NCI-H1105 treated with DMSO at 0.1 percent for 48 hours (cell line): ENCODE data around the gene ATP9B.
A peak's percentile ranks its signal among the peaks of the same experiment; 100 is the strongest.

Source experiments
- DNase-seq: peaks from one replicate; lab custom pipeline; 2025; lab: John Stamatoyannopoulos, UW

Gene ATP9B

DNA sequence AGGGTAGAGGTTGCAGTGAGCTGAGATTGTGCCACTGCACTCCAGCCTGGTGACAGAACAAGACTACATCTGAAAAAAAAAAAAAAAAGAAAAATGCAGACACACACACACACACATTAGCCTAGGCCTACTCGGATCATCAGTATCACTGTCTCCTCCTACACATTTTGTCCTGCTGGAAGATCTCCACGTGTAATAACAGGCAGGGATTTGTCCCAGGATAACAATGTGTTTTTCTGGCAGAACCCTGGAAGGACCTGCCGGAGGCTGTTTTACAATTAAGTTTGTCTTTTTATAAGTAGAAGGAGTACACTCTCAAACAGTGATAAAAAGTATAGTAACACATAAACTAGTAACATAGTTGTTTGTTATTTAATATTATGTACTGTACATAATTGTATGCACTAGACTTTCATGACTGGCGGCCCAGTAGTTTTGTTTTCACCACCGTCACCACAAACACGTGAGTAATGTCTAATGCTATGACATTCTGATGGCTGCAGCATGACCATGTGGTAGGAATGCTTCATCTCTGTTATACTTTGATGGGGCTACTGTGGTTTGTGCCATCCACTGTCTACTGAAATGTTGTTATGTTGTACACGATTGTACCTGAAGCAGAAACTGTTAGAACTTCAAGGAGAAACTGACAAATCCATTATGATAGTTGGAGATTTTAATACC is 130.6 kb downstream of the ATP9B start:
- DNase-seq, result no peak

DNA sequence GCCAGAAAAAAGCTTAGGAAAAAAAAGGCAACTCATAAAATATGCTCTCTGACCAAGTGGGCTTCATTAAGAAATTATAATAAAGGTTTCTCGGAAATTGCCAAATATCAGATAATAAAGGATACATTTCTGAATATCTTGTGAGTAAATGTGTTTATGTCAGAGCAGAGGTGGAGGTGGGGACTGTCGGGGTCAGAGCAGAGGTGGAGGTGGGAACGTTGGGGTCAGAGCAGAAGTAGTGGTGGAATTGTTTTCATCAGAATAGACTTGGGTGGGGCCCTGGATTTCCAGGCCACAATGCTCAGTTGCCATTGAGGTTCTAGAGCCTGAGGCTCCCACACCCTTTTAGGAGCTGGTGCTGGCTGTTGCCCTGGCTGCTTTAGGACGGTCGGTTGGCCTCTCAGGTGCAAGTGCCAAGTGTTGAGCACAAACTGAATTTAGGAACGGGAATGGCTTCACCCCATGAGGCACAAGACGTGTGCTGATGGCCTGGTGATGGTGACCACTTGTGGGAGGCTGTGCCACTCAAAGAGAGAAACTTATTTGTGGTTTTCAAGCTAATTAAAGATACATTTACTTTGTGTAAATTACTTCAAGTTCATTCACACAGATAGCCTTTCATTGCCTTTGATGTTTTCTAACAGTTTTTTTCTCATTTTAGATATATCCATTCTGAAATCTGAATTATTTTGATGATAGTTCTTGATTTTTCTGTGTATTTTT is 131.5 kb downstream of the ATP9B start:
- no peak for DNase-seq

DNA sequence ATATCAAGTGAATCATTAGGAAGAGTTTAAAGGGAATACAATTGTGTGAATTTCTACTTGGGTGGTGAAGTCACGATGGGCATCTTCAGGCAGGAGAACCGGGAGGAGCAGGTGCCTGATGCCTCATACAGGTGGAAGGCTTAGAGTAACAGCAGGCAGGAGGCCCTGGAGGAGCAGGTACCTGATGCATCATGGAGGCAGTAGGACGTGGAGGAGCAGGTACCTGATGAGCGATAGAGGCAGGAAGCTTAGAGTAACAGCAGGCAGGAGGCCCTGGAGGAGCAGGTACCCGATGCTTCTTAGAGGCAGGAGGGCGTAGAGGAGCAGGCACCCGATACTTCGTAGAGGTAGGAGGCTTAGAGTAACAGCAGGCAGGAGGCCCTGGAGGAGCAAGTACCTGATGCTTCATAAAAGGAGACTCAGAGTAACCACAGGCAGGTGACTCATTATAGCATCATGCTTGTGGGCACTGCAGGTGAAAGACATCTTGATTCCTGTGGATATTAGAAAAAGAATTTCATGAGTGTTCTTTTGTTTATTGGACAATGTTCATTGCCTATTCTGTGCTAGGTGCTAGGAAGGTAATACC is 133.9 kb downstream of the ATP9B start:
- DNase-seq, result no peak

DNA sequence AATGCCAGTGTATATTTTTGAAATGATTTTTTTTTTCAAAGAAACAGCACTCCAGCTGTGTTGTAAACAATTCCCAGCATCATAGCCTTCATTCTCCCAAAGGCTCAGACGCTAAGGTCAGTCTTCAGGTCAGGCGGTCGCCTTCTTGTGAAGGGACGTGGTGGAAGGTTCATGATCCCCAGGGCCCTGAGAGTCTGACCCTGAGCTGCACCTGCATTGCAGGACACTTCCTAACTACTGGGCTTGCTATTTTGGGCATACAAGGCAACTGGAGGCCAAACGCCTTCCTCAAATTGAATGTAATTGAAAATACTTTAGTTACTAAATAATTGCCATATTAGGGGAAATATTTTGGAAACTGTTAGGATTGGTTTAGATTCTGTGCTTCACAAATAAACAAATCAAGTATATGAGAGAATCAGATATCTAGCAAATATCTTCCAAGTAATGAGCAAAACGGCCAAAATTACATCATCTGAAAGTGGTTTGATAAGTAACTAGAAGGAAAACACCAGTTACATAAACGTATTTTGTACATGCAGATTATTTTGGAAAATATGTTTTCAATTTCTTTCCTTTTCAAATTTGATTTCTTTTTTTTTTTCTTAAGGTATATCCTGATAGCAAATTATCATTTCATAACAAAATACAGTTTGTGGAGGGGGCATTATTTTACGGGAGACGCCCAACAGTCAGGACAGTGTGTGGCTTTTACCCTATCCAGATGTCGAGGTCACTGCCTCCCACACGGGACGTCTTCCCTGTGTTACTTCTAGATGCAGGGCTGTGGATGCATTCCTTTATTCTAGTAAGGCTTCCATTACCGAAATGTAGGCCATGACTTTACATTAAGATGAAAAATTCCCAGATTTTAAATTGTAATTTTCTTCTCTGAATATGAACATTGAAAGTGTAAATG is 136.0 kb downstream of the ATP9B start:
- DNase-seq, result no peak

DNA sequence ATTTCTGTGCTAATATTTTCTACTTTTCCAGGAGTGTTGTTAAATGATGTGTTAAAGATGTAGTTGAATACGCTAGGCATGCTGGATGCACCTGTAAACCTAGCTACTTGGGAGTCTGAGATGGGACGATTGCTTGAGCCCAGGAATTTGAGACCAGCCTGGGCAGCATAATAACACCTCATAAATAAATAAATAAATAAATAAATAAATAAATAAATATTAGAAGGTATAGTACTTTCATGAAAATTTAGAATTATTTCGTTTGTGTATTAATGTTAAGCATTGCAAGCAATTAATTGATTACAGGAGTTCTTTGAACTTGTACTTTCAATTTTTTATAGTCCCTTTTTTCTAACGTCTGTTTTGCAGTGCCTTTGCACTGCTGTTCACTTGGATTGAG is 137.2 kb downstream of the ATP9B start:
- no peak for DNase-seq

DNA sequence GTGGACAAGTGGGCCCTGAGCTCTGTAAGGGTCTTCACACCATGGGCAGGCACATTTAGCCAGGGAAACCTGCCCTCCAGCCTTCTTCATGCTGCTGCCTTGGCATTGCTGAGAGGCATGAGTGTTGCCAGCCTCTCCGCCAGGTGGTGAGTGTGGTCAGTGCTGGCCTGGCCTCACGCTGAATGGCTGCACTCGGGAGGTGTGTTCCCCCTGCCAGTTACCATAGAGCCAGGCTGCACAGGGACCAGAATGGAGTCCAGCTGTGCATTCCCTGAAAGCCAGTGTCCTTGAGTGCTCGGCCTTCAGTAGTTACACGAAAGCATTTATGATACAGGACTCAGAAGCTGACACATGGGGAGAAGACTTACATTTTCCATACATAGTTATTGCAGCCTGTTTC is 139.7 kb downstream of the ATP9B start:
- no peak for DNase-seq

DNA sequence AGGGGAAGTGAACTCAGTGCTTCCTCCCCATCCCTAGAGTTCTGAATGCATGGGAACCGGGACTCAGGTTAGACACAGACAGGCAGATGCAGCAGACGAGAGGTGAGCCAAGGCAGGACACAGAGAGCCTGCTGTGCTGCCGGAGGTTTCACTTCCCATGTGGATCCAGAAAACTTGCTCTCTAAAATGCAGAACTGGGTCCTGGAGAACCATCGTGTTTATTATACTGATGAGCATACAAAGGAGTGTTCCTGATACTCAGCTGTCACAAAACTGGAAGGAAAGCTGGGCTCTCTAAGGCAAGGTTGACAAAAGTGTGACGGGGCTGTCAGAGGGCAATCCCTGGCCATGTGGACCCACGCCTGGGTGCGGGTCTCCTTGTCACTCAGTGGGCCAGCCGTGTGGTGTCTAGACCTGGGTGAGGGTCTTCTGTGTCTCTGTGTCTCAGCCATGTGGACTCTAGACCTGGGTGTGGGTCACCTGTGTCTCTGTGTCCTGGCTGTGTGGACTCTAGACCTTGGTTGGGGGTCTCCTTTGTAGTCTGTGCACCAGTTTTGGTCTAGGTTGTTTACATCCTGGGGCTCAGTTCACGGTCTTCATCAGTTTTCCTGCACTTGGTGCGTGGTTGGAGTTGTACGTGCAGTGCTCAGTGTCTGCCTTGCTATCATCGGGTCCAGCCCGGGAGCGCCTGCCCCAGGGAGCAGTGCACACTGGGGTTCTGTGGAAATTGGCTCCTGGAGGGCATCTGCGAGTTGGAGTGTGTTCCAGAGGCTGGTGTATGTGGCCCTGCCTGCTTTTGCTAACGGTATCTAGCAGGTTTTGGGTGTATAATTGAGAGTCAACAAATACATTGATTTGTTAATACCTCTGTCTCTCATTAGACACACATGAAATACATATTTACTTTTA is 141.1 kb downstream of the ATP9B start:
- DNase-seq, result no peak

DNA sequence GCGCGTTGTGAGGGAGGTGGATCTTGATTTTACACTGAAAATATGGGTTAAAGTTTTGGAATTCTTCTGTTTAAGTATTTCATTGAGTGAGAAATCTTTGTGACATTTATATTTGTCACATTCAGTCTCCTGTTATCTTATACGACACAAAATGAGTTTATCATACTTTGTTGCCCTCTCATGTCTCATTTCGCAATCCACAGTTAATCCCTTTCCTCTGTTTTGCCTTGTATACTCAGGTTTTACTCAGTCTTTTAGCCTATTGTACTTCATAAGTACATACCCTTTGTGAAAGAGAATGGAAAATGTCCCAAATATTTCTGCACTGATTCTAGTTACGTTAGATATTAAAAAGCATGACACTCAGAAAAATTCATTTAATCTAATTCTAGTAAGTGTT is 142.7 kb downstream of the ATP9B start:
- no peak for DNase-seq

DNA sequence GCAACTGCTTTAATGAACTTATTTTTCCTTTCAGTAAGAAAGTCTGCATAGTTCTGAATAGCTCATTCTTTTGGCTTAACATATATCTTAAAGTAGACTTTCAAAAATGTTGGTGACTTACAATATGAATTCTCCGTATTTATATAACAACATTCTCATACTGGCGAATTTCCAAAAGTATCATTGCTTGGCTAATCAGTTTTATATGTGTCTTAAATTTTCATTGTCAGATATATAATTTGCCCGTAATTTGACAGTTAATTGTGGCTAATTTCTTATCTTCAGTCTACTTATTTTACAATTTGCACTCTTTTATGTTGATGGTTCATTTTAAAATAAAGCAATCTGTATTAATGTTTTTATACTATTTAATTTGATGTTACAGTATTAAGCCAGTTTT is 144.9 kb downstream of the ATP9B start:
- DNase-seq, result no peak

DNA sequence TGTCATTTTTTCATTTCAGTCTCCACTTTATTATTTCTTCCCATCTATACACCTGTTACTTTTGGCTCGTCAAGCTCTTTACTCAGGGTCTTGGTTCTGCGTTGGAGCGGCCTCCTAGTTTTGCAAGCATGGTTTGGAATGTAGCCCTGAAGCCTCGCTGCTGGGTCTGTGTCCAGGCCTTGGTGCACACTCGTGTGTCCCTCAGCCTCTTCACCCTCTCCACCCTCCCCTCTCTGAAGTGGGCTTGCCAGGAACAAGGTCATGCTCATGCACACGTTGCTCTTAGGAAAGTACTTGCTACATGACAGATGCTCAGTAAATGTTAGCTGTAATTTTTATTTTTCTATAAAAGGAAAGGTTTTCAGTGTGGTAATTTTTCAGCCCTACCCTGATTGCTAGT is 147.0 kb downstream of the ATP9B start:
- DNase-seq, result no peak

DNA sequence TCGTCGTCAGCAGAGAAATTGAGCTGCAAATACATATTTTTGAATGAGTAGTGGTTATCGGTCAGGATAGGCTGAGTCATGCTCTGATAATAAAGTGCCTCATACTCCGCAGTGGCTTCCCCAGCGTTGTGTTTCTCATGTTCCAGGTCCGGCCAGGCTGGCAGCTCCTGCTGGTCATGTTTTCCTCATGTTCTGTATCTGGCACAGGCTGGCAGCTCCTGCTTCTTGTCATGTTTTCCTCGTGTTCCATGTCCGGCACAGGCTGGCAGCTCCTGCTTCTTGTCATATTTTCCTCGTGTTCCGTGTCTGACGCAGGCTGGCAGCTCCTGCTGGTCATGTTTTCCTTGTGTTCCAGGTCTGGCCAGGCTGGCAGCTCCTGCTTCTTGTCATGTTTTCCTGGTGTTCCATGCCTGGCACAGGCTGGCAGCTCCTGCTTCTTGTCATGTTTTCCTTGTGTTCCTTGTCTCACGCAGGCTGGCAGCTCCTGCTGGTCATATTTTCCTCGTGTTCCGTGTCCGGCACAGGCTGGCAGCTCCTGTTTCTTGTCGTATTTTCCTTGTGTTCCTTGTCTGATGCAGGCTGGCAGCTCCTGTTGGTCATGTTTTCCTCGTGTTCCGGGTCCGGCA is 148.9 kb downstream of the ATP9B start:
- no peak for DNase-seq

DNA sequence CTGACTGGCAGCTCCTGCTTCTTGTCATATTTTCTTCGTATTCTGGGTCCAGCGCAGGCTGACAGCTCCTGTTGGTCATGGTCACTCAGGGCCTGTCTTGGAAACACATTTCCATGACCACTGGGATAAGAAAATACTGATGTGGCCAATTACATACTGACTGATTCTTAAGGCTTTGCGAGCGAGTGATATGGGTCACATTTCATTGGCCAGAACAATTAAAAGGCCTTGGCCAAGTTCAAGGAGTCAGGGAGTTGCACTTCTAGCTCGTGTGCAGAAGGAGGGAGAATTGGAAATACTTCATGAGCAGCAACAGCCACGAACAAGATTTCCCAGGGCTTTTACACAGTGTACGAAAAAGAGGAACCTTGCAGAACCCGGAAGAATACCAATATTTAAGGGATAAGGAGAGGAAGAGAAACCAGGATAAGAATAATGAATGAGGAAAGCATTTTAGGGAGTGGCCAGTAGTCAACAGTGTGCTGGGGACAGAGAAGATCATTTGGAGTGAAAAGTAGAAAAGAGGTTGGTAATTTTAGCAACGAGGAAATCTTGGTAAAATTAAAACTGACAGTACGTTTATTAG is 149.5 kb downstream of the ATP9B start:
- no peak for DNase-seq

DNA sequence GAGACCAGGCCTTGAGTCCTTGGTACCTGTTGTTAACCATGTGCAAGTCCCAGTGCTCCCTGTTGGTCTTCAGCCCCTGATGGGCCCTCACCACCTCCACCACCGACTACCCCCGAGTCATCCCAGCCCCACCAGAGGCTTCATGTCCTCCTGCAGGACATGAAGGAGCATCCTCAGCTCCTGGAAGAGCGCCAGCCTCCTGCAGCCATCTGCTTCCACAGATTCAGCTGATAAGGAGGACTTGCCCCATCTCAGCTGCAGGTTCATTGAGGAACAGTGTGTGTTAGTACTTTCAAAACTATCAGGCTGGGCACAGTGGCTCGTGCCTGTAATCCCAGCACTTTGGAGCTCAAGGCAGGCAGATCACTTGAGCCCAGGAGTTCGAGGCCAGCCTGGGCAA is 151.9 kb downstream of the ATP9B start:
- DNase-seq, result no peak

DNA sequence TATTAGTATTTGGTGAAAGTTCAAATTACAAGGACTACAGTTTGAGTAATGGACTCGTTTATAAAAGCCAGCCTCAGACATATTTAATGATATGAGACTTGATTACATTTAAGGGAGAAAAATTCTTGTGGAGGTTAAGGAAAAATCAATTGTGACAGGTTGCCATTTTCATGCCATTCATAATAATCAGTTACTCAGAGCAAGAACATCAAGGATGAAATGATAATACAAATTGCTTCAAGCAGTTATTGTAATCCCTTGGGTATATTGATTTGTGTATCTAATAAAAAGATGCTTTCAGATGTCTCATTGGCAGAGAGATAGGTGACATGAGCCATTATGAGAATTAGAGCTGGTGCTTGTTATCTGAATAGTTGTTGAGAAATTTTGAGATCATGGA is 153.6 kb downstream of the ATP9B start:
- DNase-seq, result no peak

DNA sequence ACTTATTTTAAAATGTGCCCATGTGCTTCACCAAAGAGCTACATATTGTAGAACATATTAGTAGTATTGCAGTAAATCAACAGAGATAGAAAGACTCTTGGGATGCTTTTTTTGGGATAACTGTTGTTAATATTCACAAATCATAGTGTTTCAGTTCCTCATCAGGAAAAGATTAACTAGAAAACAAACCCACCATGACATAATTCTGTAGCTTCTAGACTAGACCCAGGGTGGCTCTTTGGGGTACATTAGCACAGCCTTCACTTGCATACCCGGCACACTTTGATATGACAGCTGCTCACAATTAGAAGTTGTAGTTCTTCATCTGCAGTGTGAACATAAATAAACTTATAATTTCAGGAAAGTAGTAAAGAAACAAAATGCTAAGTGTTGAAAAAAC is 154.2 kb downstream of the ATP9B start:
- DNase-seq, result no peak

DNA sequence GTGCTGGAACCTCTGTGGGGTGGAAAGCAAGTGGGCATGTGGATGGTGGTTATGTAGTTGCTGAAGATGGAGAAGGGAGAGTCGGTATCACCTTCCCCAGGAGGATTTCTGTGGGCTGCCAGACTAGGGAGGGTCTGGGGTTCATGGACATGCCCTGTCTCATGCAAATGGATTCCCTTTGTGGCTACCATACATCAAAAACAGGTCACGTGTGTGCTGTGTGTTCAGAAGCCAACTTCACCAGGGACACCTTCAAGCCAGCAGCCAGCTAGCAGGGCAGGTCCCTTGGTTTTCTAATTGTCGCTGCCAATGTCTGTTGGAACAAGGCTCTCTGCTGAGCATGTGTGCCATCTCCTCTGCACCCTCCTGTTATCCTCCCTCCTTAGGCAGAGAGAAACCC is 155.2 kb downstream of the ATP9B start:
- no peak for DNase-seq

DNA sequence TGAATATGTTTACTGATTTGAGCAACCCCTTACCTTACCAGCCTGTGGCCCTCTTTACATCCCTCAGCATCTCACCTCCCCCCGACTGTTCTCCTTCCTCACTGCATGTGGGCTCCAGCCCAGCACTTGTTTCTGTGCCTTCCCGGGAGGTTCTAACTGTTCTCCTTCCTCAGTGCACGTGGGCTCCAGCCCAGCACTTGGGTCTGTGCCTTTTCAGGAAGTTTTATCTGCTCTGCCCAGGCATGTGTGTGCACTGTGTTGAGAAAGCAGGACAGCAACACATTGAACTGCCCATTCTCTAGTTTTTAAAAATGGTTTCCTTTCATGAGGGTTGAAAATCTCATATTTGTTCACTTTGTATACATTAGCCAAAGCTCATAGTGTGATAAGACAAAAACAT is 158.4 kb downstream of the ATP9B start:
- no peak for DNase-seq

DNA sequence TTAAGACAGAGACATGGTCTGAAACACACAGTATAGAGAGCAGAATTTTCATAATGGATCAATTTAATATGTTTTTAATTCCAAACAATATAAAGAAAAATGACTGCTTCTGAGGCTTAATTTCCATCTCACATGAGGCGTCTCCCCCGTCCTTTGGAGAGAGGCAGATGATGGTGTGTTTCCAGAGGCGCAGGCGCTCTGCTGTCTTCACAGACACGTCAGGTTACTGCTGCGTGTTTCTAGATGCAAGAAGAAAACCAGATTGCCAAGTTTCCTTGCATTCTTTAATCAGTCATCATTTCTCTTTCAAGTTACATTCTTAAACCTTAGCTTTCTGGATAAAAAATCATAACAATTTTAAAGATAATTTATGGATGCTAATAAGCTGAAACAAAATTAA is 160.2 kb downstream of the ATP9B start:
- no peak for DNase-seq

DNA sequence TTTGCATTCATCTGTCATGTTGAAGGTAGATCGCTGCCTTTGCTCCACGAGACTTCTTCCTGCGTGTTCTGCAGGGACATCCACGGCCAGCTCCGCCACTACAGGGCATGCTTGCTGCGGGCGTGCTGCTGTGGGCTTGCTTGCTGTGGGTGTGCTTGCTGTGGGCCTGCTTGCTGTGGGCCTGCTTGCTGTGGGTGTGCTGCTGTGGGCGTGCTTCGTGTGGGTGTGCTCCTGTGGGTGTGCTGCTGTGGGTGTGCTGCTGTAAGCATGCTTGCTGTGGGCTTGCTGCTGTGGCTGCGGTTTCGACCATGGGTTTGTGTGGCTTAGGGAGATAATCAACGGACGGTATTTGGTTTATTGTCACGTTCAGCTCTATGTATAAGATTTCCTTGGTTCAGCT is 165.2 kb downstream of the ATP9B start:
- no peak for DNase-seq

DNA sequence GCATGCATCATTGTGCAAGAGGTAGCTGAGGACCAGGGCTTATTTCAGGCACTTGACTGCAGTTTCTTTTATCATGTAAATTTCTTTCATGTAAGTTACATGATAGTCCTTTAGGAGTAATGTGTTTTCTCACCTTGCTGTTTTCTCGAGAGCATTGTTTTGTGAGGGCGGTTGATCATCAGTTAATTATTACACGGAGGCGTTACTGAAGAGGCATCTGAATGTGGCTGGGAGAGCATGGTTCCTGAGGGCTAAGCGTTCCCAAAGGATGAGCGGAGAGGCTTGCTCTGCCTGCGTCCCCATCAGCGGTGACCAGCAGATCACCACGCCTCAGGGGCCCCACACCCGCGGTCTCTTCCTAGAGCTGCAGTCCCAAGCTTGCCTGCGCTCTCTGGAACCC is 170.4 kb downstream of the ATP9B start:
- no peak for DNase-seq

DNA sequence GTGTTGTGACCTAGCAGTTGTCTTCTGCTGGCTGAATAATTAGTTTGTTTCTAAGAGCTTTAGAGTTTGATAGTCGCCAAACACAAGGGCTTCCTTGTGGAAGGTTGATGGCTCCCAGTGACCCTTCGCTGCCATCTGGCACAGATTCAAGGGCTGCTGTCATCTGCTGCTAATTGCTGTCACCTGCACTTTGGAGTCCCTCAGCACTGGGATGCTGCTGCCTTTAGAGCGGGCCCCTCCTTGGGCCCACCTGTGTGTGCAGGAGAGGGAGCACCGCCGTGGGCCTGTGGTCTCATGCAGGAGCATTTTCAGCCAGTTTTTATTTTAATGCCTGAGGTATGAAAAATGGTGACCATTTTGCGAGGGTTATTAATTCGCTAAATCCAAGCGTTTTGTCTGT is 172.6 kb downstream of the ATP9B start:
- peak; percentile 97 for DNase-seq
